Measurements from ENCODE around the gene GSG1.

- TF ChIP-seq NR2C2 (CRISPR knock-in tag; IDR thresholded peaks at IDR 0.05) (no peak), CTCF (IDR thresholded peaks at IDR 0.05) (no peak), GABPB1 (CRISPR knock-in tag; IDR thresholded peaks at IDR 0.05) (no peak), USF2 (CRISPR knock-in tag; IDR thresholded peaks at IDR 0.05) (no peak), TCF7 (CRISPR knock-in tag; IDR thresholded peaks at IDR 0.05; ENCODE audit: low read depth) (no peak), ZNF138 (CRISPR knock-in tag; conservative IDR thresholded peaks at IDR 0.05) (no peak), ZNF512 (CRISPR knock-in tag; IDR thresholded peaks at IDR 0.05; ENCODE audit: borderline replicate concordance) (no peak), MAX (CRISPR knock-in tag; IDR thresholded peaks at IDR 0.05) (no peak), ZNF281 (CRISPR knock-in tag; IDR thresholded peaks at IDR 0.05) (no peak), FOXP1 (CRISPR knock-in tag; IDR thresholded peaks at IDR 0.05; ENCODE audit: borderline replicate concordance) (no peak), AFF4 (CRISPR knock-in tag; IDR thresholded peaks at IDR 0.05; ENCODE audit: borderline replicate concordance) (no peak)
Observed at GRCh38 chr12:13106666-13107065, 3.2 kb upstream of the GSG1 start.

Data from WTC11 (cell line).